Measurements from ENCODE around the gene DTWD1. TPM values are rescaled to one million over a fixed set of nuclear protein-coding genes. Genes with fewer than 3 reads are reported as not detected.
"Not testable (repeated sequence)": the region's sequence is repeated elsewhere in the genome, so short reads cannot be mapped to it uniquely, and the experiment has no call there.

DTWD1 gene
- polyA plus RNA-seq, 12 donors: 19.9 to 45.4 (median 27.2) TPM; not detected in 1

DNA sequence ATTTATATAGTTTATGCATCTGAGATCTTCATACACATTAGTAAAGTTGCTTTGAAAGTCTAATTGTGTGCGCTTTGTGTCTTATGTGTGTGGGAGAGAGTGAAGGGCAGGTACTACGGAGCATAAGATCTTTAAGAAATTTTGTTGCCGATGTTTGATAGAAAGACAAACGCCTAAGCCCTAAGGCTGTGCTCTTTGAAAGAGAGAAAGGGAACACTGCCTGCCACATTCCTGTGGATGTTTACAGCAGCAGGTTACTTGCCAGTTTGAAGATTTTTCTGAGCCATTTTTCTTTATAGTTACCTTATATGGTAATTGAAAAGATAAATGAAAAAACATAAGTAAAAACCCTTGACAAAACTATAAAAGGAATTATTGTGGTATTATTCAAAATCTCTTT lies 17.0 kb downstream of the DTWD1 start:
- DNase-seq: no peak

DNA sequence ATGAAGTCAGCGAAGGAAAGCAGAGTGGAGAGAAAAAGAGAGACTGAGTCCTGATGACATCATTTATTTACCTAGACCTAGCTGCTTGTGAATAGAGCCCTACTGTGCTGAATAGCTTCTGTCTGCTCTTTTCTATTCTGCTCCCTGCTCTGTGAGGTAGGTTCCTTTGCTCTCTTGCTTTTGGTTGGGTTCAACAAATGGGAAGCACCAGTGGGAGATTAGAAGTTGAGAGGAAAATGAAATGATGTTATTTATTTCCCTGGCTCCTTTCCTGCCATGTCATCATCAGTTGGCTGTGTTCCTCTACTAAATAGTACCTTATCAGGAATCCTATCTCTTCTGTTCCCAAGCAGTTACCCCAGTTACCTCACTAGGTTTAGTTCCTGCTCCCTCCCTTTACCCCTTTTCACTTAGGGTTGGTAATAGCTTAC lies 23.5 kb downstream of the DTWD1 start:
- no peak for DNase-seq

DNA sequence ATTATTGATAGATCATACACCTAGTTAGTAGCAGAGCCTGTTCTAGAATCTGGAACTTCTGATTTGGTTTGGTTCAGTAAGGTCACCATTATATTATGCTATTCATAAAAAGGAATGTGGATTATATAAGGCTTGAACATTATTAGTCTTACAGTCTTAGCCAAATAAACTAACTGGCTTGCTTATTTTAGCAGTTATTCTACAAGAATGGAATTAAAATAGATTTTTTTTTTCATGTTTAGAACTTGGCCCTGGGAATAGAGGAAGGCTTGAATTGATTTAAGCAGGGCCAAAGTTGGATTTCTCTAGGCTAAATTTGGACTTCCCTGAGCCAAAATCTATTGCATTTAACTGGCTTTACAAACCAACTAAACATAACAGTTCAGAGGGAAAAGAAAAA lies 24.4 kb downstream of the DTWD1 start:
- DNase-seq: peak; percentile 25

DNA sequence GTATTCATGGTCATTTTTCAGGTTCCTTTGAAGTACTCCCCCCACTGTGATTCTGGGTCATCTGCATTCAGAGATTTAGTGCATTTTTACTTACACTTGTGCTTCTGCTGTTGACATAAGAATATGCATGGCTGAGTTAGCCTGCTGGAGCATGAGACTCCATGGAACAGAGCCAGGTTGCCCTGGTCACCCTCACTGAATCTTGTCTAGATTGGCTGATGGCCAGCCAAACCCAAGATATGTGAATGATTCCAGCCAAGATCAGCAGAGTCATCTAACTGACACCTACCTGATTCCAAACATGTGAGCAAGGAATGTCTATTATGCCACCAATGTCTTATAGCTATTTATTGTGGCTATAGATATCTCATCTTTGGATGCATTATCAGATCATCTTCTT lies 25.1 kb downstream of the DTWD1 start:
- no peak for DNase-seq

DNA sequence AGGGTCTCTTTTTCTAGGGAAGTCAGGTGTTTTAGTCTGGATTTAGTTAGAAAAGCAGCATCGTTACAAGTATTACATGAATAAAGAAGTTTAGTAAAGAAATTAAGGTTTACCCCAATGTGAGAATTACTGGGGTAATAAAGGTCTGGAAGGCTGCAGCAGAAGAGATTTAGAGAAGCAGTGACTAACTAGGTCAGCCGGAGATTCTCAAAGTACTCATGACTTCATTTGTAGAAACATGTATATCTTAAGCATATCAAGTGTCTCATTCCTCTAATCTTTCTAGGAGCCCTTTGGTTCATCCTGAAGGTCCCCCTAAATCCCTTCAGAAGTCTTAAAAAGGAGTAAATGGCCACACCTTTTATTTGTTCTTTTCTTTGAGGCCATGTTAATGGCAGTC lies 26.0 kb downstream of the DTWD1 start:
- DNase-seq: no peak

DNA sequence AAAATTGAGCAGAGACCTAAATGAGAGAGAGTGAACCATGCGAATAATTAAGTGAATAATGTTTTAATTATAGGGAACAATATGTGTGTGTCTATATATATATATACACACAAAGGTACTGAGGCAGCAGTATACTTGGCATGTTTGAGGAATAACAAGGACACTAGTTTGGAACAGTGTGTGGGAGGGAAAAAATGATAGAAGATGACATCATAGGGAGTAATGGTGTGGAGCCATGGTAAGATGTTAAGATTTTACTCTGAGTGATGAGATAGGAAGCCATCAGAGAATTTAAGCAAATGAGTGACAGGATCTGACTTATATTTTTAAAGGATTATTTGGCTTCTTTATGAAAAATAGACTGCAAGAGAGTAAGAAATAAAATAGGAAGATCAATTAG lies 29.1 kb downstream of the DTWD1 start:
- DNase-seq: no peak

DNA sequence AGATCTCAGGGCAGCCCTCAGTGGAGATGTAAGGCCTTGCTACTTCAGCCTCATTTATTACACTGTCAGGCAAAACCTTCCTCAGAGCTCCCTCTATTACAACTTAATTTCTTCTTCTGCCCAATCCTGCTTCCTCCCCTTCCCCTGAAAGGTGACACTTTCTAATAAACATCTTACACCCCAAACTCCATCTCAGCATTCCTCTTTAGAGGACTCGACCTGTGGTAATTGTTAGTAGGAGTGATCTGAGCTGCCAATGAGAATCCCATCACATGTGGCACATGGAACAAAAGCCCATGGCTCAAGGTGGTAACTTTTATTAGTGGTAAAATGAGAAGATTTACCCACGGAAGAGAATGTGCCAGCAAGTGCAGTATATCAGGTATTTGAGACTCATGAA lies 29.8 kb downstream of the DTWD1 start:
- no peak for DNase-seq

DNA sequence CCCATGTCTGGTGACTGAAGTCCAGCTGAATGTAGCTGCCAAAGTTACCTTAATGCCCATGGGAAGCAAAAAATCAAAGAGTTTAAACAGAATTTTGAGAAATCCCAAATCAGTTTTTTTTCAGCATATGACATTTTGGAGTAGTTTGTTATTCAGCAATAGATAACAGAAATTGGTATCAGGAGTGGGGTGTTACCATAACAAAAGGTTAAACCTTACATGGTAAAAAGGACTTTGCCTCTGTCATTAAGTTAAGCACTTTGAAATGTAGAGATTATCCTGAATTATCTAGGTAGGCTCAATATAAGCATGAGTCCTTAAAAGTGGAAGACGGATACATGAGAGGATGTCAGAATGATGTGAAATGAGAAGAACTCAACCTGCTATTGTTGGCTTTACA lies 32.1 kb downstream of the DTWD1 start:
- no peak for DNase-seq

DNA sequence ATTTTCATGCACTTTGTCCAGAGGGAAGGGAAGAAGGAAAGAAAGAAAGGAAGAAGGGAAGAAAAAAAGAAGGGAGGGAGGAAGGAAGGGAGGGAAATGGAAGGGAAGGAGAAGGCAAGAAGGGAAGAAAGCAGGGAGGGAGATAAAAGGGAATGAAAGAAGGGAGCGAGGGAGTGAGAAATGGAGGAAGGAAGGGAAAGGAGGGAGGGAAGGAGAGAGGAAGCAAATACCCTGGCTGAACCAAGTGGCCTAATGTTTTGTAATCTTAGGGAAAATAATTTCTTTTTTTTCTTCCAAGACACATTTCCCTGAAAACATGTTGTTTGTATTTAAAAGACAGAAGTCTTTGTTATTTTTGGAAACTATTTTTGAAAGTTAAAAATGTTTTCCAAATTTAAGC lies 35.9 kb downstream of the DTWD1 start:
- DNase-seq: no peak

DNA sequence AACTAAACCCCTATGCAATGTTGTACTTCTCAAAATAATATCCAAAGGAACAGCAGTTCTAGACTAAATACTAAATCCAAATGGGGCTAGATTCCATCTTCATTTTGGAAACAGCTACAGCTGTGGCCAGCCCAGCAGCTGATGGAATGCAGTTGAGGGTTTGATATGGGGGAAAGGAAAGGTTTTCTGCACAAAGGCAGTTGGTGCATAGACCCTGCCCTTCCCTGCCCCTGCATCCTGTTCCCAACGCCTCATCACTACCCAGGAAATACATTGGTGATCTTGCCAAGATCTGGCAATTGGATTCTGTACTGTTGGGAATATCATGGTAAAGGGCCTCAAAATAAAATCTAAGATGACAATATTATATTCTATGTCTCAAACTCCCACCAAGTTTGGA lies 43.9 kb downstream of the DTWD1 start:
- no peak for DNase-seq

DNA sequence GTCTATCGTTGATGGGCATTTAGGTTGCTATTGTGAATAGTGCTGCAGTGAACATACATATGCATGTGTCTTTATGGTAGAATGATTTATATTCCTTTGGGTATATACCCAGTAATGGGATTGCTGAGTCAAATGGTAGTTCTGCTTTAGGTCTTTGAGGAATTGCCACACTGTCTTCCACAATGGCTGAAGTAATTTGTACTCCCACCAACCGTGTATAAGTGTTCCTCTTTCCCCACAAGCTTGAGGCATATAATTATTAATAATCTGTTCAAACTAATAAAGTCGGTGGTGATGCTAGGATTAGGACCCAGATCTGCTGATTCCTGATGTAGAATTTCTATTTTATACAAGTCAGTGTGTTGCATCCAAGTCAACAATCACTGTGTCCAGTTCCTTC lies 45.6 kb downstream of the DTWD1 start:
- not testable (repeated sequence) for DNase-seq

DNA sequence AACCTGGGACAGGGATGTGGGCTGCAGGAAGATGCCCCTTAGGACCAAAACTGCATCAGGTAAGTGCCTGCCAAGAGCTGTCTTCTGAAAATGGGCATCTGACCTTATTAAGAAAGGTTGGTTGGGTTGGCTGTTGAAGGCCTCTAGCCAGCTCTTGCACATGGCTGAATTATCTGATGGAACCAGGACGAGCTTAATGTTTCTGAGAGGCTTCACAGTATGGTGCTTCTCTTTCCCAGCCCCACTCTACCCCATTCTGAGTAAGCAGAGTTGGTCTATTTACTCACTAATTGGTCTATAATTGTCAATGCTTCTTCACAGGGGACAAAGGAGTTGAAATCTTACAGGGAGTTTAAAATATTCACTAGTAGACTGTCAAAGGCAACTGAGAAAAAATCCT lies 48.4 kb downstream of the DTWD1 start:
- no peak for DNase-seq

DNA sequence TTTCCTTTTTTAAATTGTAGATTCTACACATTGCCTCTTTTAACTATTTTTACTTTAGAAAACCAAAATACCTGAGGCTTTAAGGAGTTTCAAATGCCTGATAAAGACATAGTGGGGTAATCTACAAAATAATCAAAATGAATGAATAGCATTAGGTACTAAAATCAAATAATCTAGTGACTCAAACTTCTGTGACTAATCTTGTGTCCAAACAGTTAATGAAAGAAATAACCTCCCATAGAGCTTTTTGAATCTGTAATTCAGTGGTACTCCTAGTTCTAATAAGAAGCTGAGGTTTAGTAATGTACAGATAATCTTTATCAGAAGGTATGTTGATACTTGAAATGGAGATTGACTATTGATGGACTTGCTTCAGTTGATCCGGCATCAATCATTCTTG lies 53.0 kb downstream of the DTWD1 start:
- no peak for DNase-seq

DNA sequence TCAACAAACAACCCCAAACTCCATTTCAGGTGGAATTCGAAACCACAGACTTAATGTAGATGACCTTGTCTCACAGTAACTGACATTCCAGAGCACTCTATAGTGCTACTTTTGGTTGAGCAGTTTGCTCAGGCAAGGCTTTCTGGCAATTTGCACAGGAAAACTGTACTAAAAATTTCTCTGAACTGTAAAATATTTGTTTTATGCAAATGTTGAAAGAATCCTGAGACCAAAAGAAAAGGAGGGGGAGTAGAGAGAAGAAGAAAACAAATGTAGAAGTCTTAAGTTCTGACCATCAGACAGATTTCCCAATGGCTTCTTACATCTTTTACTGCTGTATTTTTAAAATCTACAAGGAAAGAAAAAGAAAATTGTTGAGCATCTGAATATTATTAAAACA lies 53.5 kb downstream of the DTWD1 start:
- DNase-seq: peak; percentile 5

DNA sequence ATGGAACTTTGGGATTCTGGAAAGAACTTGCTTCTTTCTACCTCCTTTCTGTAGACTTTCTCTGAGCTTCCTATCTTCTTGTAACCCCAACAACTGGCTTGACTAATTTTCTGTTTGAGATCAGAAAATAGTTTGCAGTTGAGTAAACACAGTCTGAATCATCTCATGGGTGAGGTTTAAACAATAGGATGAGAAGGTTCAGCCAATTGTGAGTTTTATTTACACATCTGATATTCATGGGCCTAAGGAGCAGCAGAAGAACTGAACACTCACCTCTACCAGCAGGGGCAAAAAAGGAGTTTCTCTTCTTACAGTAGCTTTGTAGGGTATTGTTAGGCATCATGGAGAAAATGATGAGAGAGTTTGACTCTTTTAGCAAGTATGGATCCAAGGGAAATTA lies 54.2 kb downstream of the DTWD1 start:
- DNase-seq: peak; percentile 6

DNA sequence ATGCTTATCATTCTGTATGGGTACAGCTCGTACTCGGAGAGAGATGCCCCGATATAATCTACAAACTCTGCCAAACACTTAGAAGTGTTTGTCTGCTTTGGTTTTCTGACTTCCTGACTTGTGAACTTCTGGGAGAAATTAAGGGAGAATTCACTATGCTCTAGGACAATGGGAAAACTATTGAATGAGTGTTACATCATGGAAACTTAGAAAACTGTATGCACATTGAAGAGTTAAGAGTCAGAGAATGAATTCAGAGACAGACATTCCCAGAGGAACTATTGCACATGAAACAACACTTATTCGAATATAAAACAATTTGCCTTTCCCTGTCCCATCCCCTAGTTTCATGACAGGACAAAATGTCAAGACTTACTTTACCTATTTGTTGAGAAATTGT lies 57.8 kb downstream of the DTWD1 start:
- DNase-seq: no peak

DNA sequence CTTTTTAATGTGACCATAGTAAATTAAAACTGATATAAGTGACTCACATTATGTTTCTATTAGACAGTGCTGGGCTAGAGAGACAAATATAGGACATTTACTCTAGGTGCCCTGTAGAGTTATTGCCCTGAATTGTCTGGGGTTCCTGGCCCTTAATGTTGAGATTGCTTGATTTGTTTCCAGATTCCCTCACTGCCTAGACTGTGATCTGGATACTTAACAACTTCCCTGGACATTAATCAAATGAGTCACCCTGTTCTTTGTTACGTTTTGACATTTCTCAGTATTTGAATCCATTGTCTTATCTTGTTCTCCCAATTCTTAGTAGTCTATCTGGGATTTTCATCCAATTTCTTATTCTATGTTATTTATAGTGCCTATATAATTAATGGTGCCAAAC lies 65.8 kb downstream of the DTWD1 start:
- DNase-seq: no peak

DNA sequence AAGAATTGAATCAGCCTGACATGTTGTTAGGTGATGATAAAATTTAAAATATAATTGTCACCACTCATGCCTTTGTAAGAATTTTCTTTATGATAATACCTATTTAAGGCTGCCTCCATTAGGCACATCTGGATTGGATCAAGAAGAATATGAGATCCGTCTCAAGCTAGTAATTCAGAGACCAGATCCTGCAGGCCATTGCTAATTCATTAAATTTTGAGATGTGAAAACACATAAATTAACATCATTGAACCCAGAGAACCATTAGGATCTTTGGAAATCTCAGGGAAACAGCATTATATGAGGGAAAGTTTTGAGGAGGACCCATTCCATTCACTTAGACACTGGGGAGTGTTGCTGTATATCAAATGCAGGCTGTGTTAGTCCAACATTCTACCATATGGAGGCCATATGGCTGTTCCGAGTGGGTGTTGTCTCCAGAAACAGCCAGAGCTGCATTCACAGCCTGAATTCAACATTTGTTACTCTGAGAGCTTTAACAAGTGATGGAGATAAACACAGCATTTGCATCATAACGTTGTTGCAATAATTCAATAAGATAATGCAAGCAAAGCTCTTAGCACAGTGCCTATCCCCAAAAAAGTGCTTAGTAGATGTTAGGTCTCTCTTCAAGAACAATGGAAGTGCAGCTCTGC lies 67.4 kb downstream of the DTWD1 start:
- no peak for DNase-seq

DNA sequence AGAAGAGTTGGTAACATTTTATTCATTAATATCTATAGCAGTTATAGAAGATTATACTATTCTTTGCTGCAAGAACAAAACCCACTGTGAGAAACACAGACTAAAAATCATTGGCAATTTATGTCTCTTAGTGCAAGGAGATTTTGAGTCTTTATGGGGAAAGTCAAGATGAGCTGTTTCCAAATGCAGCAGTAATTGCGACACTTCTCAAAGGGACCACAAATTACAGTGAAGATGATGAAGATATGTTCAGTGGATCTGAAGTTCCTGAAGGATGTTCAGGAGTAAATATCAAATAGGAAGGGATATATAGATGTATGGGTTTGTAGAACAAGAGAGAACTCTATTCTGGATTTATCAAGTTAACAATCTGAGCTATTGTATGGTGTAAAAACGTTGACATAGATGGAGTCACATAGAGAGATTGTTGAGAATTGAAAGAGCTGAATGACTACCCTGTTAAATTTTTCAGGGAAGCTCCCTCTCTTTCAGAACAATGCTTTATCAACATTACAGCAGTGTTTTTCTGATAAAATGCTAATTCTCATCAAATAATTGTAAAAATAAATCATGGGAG lies 71.8 kb downstream of the DTWD1 start:
- no peak for DNase-seq

DNA sequence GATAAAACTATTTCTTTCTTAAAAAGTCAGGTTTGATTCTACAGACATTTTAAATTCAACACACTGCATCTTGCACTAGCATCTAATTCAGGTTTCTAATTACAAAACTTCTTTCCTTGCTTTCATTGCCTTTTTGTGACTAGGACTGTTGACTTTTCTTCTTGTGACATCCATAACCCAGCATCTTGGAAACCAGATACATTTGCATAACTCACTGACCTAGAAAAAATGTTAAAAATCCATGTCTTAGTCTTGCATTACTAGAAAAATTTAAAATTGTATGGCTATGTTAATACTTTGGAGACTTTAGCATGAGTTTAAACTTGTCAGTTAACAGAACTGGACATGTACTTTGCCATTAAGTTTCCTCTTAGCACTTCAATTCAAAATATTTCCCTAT lies 72.7 kb downstream of the DTWD1 start:
- no peak for DNase-seq

DNA sequence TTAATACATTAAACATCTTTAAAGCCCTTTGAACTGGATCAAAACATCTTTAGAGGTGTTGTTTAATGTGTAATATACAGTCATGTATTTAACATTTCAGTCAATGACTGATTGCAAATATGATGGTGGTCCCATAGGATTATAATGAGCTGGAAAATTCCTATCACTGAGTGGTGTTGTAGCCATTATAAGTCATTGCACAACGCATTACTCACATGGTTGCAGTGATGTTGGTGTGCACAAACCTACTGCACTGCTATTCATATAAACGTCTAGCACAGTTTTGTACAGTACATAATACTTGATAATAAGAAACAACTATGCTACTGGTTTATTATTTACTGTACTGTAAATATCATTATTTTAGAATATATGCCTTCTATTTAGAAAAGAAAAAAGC lies 75.6 kb downstream of the DTWD1 start:
- no peak for DNase-seq

DNA sequence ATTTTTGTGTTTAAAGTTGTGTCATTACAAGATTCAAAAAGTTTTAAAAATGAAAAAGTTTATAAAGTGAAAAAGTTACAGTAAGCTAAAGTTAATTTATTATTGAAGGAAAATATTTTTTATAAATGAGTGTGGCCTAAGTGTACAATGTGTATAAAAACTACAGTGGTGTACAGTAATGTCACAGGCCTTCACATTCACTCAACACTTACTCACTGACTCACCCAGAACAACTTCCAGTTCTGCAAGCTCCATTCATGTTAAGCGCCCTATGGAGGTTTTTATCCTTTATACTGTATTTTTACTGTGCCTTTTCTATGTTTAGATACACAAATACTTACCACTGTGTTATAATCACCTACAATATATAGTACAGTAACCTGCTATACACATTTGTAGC lies 76.3 kb downstream of the DTWD1 start:
- DNase-seq: no peak

DNA sequence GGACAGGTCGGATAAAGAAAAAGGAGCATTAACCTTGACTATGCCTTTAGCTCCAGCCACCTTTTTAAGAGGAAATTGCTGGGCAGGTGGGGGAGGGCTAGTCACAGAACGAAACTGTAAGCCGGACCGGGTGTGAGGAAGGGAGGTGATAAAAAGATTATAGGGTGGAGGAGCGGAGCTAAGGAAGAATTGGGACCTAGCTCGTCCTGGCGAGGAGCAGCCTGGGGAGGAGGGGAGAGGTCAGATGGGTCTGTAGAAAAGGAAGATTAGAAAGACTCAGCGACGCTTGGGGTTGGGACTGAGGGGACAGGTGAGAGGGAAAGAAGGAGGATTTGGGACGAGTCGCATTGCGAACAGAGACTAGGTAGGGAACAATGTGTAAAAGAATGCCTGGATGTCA lies 82.1 kb downstream of the DTWD1 start:
- DNase-seq: not testable (repeated sequence)

Data from muscle of arm (tissue), 12 donors.